Stimulated activated CD4-positive, alpha-beta T cell treated with anti-CD3 and anti-CD28 coated beads, Interleukin-1b, Interleukin-23, amount 100 ng/mL, for 48 hours (primary cell): ENCODE measurements around the gene STPG4.
"Not testable (repeated sequence)": the region's sequence is repeated elsewhere in the genome, so short reads cannot be mapped to it uniquely, and the experiment has no call there.

Experiments
- DNase-seq: peaks from one replicate; pipeline ENCODE4 v3.0.0-alpha.2; 2020

STPG4 gene, protein sequence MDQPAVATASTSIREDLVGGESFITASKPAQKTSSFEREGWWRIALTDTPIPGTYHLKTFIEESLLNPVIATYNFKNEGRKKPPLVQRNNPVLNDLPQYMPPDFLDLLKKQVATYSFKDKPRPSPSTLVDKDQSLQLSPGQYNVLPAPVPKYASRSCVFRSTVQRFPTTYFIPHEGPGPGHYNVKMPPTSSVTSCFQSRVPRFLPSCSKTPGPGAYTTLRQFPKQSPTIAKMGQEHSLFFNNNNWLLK

DNA sequence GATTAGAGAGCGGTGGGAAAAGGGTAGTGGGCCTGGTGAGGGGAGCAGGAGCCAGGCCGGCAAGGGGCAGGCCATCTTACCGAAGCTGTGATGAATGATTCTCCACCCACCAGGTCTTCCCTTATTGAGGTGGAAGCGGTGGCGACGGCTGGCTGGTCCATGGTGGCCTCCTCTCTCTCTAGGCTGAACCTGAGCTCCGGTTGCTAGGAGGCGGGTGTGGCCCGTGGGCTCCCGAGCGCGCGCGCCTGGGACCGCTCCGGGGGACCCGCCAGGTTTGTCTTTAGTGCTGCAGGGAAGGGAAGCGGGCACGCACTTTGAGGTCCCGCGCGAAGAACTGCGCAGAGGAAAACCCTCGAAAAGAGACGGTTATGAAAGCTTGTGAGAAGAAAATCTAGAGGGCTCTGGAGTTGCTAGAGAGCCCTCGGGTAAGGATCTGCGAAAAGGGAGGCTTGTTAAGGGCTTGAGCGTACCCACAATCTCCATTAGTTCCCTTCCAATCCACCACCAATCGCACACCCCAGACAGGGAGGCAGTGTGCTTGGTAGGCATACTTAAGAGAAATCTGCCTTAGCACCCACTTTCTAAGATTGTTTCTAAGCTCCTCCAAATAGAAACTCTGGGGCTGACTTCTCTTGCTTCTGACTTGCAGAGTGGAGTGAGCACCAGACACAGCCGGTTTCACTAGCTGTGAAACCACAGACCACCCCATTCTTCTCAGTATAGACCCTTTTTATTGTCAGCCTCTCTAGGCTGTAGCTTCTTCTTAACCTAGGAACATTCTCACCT, at the start of gene STPG4:
TSS of gene STPG4 (minus strand) at position 218 of the 786 bp plus-strand sequence. CDS start at position 161, 57 bp downstream.
- DNase-seq = no peak

DNA sequence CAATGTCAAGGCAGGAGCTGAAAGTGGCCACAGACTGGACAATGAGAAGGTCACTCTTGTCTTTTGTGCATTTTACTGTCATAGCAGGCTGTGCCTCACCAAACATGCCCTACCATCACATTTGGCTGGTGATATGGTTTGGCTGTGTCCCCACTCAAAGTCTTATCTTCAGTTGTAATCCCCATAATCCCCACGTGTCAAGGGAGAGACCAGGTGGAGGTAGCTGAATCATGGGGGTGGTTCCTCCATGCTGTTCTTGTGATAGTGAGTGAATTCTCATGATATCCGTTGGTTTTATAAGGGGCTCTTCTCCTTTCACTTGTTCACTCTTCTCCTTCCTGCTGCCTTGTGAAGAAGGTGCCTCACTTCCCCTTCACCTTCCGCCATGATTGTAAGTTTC, 49.6 kb upstream of the STPG4 start:
- no peak for DNase-seq

DNA sequence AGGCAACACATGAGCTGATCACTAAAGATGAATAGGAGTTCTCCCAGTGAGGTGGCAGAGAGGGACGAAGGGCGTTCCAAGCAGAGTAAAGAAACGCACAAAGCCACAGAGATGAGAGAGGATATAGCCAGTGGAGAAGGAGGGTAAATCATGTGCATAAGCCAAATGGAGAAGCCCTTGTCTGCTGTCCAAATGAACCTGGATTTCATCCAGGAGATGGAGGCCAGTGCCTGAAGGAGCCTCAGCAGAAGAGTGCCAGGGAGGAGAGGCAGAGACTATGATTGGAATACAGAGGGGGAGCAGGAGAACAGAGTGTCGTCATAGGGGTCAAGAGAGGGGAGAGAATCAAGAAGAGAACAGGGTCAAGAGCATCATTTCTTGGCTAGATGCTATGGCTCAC, 48.9 kb upstream of the STPG4 start:
- no peak for DNase-seq

DNA sequence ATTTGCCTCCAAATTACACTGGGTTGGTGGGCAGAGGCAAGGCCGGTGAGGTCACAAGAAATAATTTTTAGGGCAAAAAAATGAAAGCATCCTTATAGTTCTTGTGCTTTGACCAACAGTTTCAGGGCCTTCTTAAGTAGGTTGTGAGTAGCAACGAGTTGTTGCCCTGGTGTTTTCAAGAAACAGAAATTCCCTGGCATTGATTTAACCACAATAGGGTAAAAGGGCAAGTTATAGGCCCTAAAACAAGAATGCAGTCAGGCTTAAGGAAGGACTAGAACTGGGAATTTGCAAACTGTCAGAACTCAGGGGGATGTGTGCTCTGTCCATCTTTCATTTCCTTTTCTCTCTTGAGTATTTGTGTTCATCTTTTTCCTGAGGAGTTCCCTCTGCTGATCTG, 46.1 kb upstream of the STPG4 start:
- DNase-seq = no peak

DNA sequence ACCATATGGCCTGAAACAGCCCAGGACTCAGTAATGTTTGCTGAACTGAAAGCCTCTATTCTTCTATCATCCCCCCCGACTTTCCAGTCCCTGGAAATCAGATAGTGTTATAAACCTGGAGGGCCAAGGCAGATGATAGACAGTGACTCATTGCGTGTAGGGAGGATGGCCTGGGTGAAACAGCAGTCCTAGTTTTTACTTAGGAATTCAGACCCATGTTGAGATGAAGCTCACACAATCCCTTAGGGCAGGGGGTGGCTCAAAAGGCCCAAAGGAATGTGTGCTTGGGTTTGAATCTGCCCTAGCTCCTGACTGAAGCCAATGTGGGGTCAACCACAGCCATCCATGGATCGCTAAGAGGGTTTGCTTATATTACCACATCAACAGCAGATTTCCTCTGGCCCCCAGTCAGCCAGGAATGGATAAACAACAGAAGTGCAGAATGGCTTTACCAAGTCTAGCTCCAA, 43.9 kb upstream of the STPG4 start:
- no peak for DNase-seq

DNA sequence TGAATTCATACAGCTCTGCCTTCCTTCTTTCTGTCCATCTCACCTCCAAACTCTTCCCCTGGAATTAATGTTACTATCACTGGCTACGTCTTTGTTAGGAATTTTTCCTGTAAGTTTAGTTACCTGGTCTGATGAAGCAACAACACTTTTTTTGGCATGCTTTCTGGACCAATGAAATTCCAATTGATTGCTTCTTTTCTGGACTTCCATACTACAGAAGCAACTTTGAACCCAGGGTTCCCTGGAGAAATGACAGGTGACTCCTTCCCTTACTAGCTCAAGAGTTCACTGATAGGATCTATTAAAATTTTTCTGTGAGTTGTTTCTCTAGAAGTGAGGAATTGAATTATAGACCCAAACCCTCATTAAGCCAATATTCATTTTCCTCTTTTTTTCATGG, 41.4 kb upstream of the STPG4 start:
- no peak for DNase-seq

DNA sequence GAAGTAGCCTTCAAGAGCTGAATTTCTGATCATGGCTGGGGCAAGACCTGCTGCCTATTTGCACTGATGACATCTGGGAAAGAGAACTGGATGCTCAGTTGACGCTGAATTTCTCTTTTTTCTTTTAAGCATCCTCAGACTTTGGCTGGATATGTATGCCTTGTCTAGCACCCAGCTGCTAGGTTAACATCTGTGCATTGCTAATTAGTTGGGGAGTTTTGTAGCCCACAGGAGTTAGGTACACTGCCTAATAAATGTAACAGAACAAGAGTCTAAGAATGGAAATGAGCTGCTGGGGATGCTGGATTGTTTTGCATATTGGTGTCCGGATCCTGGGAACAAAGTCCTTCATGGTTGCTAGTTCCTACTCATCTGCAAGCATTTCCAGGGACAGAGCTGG, 40.9 kb upstream of the STPG4 start:
- DNase-seq = no peak

DNA sequence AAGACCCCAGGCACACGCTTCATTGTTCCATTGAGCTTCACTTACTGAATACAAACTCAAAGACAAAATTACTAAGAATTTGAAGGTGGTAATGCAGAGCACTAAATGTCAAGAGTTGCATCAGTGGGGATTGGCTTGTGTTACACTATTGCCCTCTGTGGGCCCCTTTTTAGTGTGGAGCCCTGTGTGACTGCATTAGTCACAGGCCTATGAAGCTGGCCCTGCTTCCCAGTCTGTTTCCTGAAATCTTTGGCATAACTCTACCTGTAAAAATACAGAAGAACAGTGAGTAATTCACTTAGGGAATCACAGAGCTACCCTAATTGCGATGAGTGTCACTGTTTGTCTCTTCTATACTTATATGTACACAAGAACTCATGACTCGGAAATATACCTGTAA, 40.0 kb upstream of the STPG4 start:
- DNase-seq = no peak

DNA sequence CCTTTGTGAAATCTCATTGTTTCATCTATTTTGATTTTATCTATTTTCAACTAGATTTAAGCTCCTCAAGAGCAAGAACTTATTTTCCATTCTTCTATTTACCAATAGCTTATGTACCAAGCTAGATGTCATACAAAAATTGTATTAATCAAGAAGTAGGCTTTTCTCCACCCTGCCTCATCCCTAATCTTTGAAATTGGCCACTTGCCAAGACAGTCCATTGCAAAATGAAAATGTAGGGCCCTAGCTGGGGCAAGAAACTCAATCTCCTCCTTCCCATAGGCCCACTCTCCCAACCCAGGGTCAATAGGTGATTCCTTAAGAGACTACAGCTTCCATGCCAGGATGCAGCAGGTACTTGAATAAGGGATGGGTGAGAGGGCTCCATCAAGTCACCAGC, 39.3 kb upstream of the STPG4 start:
- DNase-seq = no peak

DNA sequence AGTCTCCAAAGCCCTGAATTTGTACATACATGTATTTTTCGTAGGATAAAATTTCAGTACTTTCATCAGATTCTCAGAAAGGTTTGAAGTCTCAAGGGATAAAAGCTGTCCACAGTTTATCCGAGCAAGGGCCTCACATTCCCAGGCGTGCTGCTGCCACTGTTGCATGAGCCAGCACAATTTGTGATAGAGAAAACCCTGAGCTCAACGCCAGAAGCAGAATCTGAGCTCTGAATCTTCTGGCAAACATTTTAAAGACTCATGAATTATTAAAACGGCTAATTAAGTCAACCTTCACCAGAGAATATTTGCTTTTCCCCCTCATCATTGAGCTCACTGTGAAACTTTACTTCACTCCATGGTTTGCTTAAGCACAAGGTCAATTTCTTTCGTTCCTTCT, 38.5 kb upstream of the STPG4 start:
- no peak for DNase-seq

DNA sequence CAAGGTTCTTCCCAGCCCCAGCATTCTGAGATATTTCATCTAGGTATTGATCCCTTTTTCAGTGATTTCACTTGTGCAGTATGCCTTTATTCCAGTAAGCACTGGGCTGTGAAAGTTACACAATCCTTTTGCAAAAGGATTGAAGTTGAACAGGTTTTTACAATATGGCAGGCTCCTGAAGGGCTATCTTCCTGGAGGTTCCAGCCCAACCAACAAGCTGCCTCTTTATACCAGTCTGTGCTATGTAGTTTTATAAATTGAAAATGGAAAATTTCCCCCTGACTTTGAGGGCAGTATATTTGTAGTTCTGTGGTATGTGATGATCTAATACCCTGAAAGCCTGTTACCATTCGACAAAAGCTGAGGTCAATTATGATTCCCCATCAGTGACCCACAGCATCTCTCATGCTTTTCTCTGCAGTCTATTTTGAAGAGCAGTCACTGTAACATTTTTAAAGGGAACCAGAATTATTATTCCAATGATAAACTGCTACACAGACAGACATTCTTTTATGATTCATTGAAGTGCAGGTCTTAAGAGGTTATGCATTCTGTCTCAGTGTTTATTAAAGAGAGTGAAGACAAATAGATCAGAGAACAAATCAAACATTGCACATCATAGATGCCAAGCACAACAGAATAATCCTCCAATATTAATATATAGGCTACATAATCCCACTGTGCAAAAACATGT, 35.2 kb upstream of the STPG4 start:
- no peak for DNase-seq

DNA sequence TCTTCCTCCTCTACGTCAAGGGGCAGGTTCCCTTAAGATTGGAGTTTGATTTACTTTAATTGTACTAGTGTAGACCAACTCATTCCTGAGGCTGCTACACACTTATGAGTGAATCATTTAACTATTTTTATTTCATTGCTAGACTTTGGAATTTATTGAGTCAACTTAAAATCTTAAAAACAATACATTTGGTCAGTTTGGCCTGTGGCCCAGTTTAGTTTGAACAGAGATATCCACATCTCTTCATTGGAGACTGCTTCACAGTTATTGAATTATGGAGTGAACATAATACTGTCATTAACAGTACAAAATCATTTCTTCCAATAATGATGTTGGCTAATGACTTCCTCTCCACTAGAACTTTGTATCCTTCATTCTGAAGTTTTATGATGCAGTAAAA, 34.5 kb upstream of the STPG4 start:
- no peak for DNase-seq

DNA sequence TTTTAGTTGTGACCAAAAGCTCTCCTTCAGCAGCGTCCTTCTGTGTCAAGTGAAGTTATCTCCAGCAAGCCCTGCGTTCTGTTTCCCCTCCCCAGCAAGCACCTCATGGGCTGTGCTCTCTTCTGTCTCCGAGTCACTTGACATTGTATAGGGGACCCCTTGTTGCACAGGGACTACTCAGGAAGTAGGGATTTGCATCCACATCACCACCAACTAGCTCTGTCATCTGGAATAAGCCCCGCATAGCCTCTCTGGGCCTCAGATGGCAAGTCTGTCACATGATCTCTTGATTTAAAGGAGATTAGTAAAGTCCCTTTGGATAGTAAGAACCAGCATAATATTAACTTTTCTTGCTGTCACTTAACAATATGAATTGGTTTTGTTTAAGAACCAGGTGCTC, 32.0 kb upstream of the STPG4 start:
- DNase-seq = no peak

DNA sequence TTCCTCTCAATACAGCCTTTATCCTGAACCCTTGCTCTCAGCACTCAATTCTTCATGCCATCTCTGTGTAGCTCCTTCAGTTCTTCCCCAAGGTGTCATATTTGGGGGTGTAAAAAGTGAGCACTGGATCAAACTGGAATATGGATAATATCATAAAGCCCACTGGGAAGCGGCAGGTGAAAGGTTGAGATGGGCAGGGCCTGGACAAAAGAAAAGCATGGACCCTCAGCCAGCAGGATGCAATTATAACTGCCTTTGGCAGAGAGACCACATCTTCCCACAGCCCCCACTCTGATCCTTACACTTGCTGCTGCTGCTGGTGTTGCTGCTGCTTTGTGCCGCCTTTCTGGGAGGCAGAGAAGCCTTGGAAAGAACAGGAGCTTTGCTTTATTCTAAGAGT, 31.2 kb upstream of the STPG4 start:
- DNase-seq = no peak

DNA sequence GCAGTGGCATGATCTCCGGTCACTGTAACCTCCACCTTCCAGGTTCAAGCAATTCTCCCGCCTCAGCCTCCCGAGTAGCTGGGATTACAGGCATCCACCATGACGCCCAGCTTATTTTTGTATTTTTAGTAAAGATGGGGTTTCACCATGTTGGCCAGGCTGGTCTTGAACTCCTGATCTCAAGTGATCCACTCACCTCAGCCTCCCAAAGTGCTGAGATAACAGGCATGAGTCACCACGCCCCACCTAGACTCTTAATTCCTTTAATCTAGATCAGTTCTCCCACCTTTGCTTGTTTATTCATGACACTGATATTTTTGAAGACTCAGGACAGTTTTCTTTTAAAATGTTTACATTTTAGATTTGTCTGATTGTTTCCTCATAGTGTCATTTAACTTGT, 30.0 kb upstream of the STPG4 start:
- not testable (repeated sequence) for DNase-seq

DNA sequence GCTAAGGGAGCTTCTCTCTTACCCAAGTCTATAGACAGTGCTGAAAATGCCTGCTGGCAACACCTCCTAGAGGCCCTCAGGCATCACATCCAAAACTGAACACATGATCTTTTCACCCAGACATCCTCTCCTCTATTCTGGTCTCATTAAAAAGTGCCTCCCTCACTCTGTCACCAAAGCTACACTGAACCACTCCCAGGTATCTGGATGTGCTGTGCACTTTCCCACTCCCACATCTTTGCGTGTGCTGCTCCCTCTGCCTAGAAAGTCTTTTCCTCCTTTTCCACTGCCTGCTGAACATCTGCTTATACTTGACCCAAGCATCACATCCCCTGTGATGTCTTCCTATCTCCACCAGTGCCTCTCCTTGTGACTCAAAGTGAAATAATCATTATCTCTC, 26.1 kb upstream of the STPG4 start:
- DNase-seq = no peak

DNA sequence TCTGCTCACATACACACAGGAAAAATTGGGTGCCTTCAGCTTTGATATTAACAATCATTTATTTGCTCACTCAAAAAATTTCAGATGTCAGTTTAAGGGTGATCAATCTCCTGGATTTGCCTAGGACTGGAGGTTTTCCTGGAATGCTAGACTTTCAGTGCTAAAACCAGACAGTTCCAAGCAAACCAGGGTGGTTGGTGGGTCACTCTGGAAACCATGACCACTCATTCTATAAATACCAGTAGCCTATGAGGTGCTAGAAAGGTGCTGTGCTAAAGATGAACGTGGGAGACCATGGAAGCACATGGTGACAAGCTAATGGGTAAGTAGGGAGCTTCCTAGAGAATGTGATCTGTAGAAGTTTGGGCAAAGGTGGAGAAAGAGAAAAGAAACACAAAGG, 25.4 kb upstream of the STPG4 start:
- no peak for DNase-seq

DNA sequence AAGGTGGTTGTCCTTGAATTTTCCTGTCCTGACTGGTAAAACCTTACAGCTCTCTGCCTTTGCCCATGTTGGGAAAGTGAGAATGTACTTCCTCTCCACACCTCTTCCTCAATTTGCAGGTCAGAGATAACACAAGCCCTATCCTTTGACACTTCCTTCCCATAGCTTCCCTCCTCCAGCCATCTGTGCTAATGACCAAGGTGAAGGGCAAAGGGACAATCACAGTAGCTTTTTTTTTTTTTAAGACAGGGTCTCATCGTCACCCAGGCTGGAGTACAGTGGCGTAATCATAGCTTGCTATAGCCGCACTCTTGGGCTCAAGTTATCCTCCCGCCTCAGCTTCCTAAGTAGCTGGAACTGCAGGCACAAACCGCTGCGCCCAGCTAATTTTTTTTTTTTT, 24.3 kb upstream of the STPG4 start:
- no peak for DNase-seq

DNA sequence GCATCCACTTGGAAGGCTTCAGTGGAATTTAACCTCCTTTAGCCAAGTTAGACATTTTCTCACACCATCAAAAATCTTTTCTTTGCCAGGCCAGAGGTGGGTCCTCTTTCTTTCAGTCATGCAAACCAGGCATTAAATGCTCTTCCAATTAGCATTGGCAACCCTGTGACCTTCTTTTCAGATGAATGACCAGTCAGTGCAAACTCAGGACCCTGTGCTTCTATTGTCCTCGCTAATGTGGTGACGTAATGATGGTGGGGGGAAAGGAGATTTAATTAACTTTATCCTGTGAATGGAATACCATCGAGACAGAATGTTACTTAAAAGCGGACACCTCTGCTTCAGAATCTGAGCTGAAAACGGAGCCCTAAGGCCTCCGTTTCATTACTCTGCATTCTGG, 23.2 kb upstream of the STPG4 start:
- DNase-seq = no peak

DNA sequence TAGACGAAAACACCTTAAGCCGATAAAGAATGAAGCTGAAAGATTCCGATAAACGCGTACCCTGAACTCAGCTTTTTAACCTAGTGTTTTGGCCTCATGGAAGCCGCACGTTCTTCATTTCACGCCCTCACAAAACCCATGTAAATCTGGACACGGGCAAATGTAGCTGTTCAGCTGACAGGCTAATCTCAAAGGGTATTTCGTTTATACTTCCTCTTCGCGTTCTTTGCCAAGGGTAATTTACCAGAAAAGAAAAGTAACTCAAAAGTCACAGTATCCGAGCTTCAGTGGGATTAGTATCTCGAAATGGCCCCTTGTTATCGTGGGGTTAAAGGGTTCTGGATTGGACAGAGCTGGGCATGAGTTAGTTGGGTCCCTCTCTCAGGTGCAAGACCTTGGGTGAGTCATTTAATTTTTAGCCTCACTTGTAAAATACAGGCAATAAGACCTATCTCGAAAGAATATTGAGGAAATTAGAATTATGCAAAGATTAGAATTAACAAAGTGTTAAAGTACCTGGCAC, 22.0 kb upstream of the STPG4 start:
- DNase-seq = no peak

DNA sequence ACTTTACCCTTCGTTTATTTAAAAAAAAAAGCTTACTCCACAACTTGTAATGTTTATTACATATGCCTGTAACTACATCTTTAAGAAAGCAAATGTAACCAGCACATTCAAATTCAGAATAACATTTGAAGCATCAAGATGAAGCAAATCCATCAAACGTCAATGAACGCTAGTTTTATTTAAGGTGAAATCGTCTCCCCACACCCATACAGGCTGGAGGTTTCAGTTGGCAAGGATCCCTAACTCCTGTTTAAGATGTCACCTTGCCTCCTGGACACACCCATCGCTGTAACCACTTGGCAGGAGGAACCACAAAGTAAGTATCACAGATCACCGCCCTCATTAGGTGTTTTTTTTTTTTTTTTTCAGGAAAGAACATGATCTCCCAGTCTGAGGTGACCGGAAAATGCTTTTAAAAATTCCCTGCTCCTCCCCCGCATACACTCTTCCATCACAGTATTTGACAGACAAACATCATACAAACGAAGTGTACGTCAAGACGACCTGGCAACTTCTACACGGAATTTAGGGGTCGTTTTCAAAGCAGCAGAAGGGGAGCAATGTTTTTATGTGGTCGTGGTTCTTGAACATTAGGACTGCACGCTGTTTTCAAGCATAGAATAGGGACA, 19.7 kb upstream of the STPG4 start:
- peak; percentile 30 for DNase-seq

DNA sequence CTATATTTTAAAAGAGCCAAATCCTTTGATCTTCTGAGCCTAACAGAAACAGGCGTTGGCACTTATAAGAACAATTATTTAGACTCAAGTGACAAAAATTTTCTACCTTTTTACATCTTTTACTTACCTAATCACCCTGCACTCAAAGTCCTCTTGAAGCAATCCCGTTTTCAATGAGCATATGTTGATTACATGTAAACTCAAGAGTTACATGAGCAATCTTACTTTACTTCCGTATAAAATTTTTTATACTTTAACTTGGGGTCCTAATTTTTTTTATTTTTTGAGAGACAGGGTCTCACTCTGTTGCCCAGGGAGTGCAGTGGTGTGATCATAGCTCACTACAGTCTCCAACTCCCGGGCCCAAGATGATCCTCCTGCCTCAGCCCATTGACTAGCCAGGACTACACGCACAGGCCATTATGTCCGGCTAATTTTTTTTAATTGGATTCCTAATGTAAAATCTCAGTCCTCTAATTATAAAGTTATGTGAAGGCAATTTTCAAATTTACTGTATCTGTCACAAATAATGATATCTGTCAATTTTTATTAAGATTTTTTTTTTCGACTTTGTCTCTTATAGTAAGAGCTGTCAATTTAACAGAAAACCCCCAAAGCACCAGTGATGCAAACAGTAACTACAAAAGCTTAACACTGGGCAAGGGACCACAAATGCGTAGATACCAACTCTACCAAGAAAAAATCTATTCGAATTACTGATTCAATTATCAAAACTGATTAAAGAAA, 19.1 kb upstream of the STPG4 start:
- no peak for DNase-seq
